RWPE1 (cell line): ENCODE measurements around the gene SOX18.

Source experiments
- CTCF ChIA-PET: fragments of 350-600 bp; sonication (Branson Sonifier 250); formaldehyde crosslinking; extraction: SDS; loops from one replicate; lab custom pipeline; 2021; lab: Yijun Ruan, JAX
- POLR2A ChIA-PET: fragments of 400-600 bp; formaldehyde crosslinking; extraction: SDS; loops from one replicate; lab custom pipeline; 2020; ENCODE audit warnings: antibody characterized with exemption; ENCODE audit not compliant: low non-redundant PET; lab: Yijun Ruan, JAX
- DNase-seq: peaks from one replicate; pipeline ENCODE4 v3.0.0; 2012; ENCODE audit warnings: low spot score
- H3K27ac ChIP-seq: fragments of 450-650 bp; 2 replicates; pipeline ENCODE4 v1.5.1; 2017
- CTCF ChIP-seq: fragments of 450-650 bp; conservative IDR thresholded peaks from 2 replicates; pipeline ENCODE4 v1.5.1; 2017; ENCODE audit warnings: low read depth, mild to moderate bottlenecking

SOX18 gene

DNA sequence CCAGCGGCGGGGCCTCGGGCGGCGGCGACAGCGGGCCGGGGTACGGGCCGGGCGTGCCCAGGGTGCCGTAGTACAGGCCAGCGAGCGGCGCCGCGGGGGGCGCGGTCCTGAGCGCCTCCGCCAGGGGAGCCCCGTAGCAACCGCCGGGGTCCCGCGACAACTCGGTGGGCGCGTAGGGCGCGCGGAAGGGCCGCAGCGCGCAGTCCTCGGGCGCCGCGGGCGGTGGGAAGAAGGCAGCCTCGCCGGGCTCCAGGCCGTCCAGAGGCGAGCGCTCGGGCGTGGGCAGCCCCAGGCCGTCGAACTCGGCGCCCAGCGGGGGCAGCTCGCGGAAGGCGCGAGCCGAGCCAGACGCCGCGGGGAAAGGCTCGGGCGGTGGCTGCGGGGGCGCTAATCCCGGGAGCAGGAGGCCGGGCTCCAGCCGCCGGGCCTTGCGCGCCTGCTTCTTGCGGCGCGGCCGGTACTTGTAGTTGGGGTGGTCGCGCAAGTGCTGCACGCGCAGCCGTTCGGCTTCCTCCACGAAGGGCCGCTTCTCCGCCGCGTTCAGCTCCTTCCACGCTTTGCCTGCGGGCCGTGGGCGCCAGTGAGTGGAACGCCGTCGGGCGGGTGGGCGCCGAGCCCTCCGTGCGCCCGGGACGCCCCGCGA lies 916 bp downstream of the SOX18 start:
- POLR2A ChIA-PET = no interaction called here
- no peak overlapping the region for H3K27ac ChIP-seq
- DNase-seq = no peak
- TF ChIP-seq CTCF = no peak
- CTCF ChIA-PET = interaction anchor here (0.7 to 1.6 kb wide), 6 partner anchors 9 to 97 kb away, joined by 3 to 8 read pairs (median 4); partner anchors contain the start of gene TCEA2

DNA sequence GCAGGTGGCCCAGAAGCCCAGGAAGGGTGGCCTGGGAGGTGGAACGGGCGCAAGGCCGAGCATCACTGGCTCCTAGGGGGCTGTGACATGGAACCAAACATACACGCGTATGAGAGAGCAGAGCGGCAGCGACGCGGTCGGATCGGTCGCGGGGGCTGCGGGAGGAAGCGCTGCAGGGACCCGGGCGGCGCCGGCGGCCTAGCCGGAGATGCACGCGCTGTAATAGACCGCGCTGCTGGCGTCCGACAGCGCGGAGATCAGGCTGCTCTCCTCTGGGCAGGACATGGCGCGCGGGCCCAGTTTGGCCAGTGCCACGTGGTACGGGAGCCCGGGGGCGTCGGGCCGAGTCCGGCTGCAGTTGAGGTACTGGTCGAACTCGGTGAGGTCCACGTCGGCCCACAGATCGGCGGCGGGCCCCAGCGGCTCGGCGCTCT lies 1.5 kb downstream of the SOX18 start:
- CTCF ChIA-PET = interaction anchor here (0.7 to 1.7 kb wide), 6 partner anchors 9 to 97 kb away, joined by 3 to 9 read pairs (median 6); partner anchors contain the start of gene TCEA2
- no peak for DNase-seq
- no peak overlapping the region for H3K27ac ChIP-seq
- POLR2A ChIA-PET = no interaction called here
- TF ChIP-seq CTCF = no peak

GRCh38 chr20:64047046-64047389 lies 2.4 kb downstream of the SOX18 start:
- no peak for DNase-seq
- CTCF ChIA-PET = interaction anchor here (0.7 to 1.7 kb wide), 4 partner anchors 8 to 36 kb away, joined by 3 to 9 read pairs (median 8); no protein-coding TSS in a partner anchor
- TF ChIP-seq CTCF = no peak
- H3K27ac ChIP-seq = no peak overlapping the region
- POLR2A ChIA-PET = no interaction called here

DNA sequence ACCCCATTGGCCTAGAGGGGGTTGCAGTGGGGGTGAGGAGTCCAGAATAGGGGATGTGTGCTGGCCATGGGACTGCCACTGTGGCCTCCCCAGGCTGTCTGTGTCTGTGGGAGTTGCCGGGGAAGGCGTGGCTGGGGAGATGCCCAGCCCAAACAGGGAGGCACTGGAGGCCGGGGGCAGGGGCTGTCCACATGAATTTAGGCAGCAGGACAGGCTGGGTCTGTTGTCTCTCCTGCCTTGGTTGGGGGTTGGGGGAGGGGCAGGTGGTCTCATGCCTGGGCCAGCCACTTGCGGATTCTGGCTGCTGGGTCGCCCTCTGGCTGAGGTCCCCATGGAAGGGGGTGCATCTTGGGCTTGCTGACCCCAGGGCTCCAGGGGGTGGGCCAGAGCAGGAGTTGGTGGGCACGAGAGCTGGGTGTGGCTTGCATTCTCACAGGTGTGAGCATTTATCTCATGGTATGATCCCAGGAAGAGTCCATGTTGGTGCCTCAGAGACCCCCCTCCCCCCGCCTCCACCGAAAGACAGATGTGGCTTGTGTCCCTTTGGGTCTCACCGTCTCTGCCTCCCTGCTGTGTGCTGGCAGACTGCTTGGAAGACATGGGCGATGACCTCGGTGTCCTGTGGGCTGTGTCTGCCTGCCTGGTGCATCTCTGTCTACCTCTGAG lies 4.0 kb downstream of the SOX18 start:
- no peak for DNase-seq
- peak overlapping the region; percentile 78 for H3K27ac ChIP-seq
- ChIA-PET POLR2A (interaction anchor here (0.6 kb wide), 1 partner anchor 16 kb away, joined by 3 read pairs; no protein-coding TSS in a partner anchor), CTCF (interaction anchor here (0.6 to 2.7 kb wide), 9 partner anchors 9 to 181 kb away, joined by 3 to 10 read pairs (median 4); partner anchors contain the start of gene TPD52L2)
- TF ChIP-seq CTCF = no peak

DNA sequence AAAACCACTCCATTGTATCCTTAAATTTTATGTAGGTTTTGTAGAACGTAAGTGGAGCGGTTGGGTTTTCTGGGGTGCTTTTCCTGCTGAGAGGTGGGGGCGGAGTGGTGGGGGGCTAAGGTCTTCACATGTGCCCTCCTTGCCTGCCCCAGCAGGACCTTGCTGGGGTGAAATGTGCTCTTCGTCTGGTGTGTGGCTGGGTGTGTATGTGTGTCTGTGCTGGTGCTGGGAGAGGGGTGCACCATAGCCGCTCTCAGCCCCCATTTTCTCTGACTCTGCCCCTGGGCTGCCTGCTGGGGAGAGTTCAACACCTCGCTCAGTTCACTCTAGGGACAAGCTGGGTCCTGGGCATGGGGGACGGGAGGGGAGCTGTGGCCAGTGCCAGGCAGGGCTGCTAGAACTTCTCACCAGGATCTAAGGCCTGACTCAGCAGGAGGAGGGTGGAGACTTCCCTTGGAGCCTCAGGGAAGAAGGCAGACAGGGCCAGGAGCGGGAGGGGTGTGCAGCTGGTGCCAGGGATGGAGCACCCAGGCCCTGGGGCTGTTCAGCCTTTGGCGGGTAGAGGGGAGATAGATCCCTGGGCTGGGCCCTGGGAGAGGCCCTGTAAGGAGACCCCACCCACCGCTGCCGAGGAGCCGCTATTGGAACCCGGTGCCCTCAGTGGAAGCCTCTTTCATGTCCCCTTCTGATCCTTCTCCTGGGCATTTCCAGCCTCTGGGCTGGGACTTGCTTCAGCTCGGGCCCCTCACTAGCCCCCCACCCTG lies 4.8 kb downstream of the SOX18 start:
- H3K27ac ChIP-seq = peak overlapping the region; percentile 78
- DNase-seq = peak; percentile 86
- POLR2A ChIA-PET = interaction anchor here (0.6 kb wide), 1 partner anchor 15 kb away, joined by 3 read pairs; no protein-coding TSS in a partner anchor
- TF ChIP-seq CTCF = no peak
- CTCF ChIA-PET = interaction anchor here (0.6 to 2.7 kb wide), 12 partner anchors 8 to 1634 kb away, joined by 3 to 10 read pairs (median 4); partner anchors contain the start of gene TPD52L2

DNA sequence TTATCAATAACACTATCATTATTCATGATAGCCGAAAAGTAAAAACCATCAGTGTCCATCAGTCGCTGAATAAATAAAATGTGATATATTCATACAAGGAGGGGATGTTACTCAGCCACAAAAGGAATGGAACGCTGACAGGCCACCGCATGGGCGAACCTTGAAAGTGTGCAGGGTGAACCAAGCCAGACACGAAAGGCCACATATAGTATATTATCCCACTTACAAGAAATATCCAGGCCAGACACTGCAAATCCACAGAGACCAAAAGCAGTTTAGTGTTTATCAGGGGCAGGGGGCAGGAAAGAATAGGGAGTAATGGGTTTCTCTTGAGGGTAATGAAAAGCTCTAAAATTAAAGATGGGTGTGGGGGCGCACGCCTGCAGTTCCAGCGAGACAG lies 5.7 kb downstream of the SOX18 start:
- no peak for DNase-seq

More for the DNA sequence above, 5.7 kb downstream of the SOX18 start:
- ChIA-PET POLR2A (interaction anchor here (0.6 kb wide), 1 partner anchor 345 kb away, joined by 3 read pairs; no protein-coding TSS in a partner anchor), CTCF (interaction anchor here (1.1 to 2.7 kb wide), 3 partner anchors 14 to 58 kb away, joined by 3 to 10 read pairs (median 5); no protein-coding TSS in a partner anchor)
- peak overlapping the region; percentile 78 for H3K27ac ChIP-seq
- TF ChIP-seq CTCF = no peak
